Esophagus muscularis mucosa (tissue), 4 donors: ENCODE measurements around the gene HSPA12B. TPM values are rescaled to one million over a fixed set of nuclear protein-coding genes. Genes with fewer than 3 reads are reported as not detected.
A peak's percentile ranks its signal among the peaks of the same experiment; 100 is the strongest.

Experiments used
- DNase-seq: peaks from one replicate; pipeline ENCODE4 v3.0.0-alpha.2; 2017; ENCODE audit errors: extremely low spot score
- H3K27ac ChIP-seq, 4 donors: fragments of 200-600 bp; sonication (generic); replicated peaks in 1 of 4; 1 replicate in 3 of 4; 2 replicates in 1 of 4; pipeline ENCODE4 v1.5.1; 2016 to 2019; ENCODE audit warnings: mild to moderate bottlenecking in 1 of 4
- H3K27me3 ChIP-seq, 4 donors: fragments of 200-600 bp; sonication (generic); one replicate each; pipeline versions ENCODE4 v1.5.1 to v1.6.0; 2016 to 2019
- H3K36me3 ChIP-seq, 4 donors: fragments of 200-600 bp; sonication (generic); one replicate each; pipeline ENCODE4 v1.5.1; 2016 to 2019
- H3K4me1 ChIP-seq, 4 donors: fragments of 200-600 bp; sonication (generic); one replicate each; pipeline ENCODE4 v1.5.1; 2016 to 2019
- H3K4me3 ChIP-seq, 4 donors: fragments of 200-600 bp; sonication (generic); 1 replicate in 2 of 4; 2 replicates in 2 of 4; pipeline ENCODE4 v1.5.1; 2016 to 2019; ENCODE audit warnings: mild to moderate bottlenecking in 4 of 4, moderate library complexity in 1 of 4
- H3K9me3 ChIP-seq, 4 donors: fragments of 200-600 bp; sonication (generic); 1 replicate in 3 of 4; 2 replicates in 1 of 4; pipeline ENCODE4 v1.5.1; 2016 to 2019
- EP300 ChIP-seq: sonication (generic); formaldehyde crosslinking; IDR thresholded peaks from one replicate; pipeline ENCODE4 v1.6.1; 2017; ENCODE audit warnings: antibody characterized with exemption
- POLR2A ChIP-seq: fragments of 450-650 bp; IDR thresholded peaks from one replicate; pipeline ENCODE4 v1.6.1; 2017; ENCODE audit warnings: antibody characterized with exemption, moderate library complexity, mild to moderate bottlenecking, low read depth
- POLR2AphosphoS5 ChIP-seq, 2 donors: sonication (generic); formaldehyde crosslinking; IDR thresholded peaks; one replicate each; pipeline ENCODE4 v1.6.1; 2017; ENCODE audit warnings: antibody characterized with exemption in 2 of 2
- WGBS: methylation state at CpG from one replicate; pipeline ENCODE4 v1.1.5; 2018; 5-methylcytosine and 5-hydroxymethylcytosine counted together
- intact Hi-C: fragments of 100-400 bp; cut with DNase I; formaldehyde crosslinking; loops from one replicate; pipeline ENCODE4 v1.15.1; 2023
- total RNA-seq, 4 donors: library from RNA; depleted of rRNA; stranded (reverse); fragments of >200 nt; gene quantifications; one replicate each; pipeline versions ENCODE4 v1.1.0 to v1.2.1, GENCODE V29; 2016
- TF ChIP-seq, protein P1 (sequence below), 3 experiments: fragments of 200-600 bp in 2 of 3; fragments of 450-650 bp in 1 of 3; sonication (generic) in 2 of 3; IDR thresholded peaks; one replicate each; pipeline ENCODE4 v1.5.1; 2017 to 2019; ENCODE audit warnings: antibody characterized with exemption in 3 of 3, mild to moderate bottlenecking in 2 of 3, moderate library complexity in 1 of 3

HSPA12B gene
- total RNA-seq, 4 donors from 2014 or later = 8.9 to 22.2 (median 16.4) TPM

DNA sequence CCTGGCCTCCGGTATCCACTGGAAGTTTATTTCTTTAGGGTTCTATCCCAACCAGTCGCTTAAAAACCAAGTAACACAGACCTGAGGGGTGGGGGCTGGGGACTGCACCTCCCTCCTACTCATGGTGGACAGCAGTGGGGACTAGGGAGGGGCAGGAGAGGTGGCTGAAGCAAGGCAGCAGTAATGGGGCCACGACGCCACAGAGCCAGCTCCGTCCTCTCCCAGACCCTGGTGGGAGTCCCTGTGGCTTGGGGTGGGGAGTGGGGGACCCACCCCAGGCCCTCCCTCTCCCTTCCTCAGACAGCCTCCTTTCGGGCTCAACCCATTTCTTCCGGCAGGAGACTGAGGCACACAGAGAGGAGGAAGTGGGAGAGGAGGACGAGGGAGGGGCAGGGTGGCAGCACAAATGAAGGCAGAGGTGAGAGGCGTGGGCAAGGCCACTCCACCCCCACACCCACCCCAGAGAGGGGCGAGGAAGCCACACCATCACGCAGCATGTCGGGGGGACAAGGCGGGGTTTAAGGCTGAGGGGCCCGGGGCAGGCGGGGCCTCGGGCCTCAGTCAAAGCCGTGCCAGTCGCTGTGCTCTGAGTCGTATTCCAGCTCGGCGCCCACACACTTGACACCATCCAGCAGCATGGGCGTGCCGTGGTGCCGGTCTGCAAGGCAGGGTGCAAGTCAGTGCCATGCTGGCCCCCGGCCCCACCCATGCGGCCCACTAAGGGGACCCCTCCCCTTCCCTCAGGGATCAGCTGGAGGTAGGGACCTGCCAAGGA, 21.2 kb downstream of the HSPA12B start:
- Histone ChIP-seq H3K27ac (peak overlapping the region; percentile 27 to 57 (median 41)), H3K36me3 (peaks cover 0 to 83% (median 49%) of the 10 kb centered on the region in 4 donors), H3K9me3 (no peaks in the 10 kb centered on the region), H3K4me1 (peaks cover 31 to 63% (median 43%) of the 10 kb centered on the region in 4 donors), H3K27me3 (peaks cover 0 to 13% (median 0%) of the 10 kb centered on the region in 4 donors), H3K4me3 (no peak overlapping the region)
- TF ChIP-seq POLR2A (no peak), POLR2AphosphoS5 (IDR thresholded peaks at IDR 0.05) (no peak), EP300 (no peak)
- TF ChIP-seq, protein P1, sequence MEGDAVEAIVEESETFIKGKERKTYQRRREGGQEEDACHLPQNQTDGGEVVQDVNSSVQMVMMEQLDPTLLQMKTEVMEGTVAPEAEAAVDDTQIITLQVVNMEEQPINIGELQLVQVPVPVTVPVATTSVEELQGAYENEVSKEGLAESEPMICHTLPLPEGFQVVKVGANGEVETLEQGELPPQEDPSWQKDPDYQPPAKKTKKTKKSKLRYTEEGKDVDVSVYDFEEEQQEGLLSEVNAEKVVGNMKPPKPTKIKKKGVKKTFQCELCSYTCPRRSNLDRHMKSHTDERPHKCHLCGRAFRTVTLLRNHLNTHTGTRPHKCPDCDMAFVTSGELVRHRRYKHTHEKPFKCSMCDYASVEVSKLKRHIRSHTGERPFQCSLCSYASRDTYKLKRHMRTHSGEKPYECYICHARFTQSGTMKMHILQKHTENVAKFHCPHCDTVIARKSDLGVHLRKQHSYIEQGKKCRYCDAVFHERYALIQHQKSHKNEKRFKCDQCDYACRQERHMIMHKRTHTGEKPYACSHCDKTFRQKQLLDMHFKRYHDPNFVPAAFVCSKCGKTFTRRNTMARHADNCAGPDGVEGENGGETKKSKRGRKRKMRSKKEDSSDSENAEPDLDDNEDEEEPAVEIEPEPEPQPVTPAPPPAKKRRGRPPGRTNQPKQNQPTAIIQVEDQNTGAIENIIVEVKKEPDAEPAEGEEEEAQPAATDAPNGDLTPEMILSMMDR (IDR thresholded peaks at IDR 0.05) = no peak
- DNase-seq = no peak
- whole genome bisulfite sequencing = 76% methylated on average over 16 of the region's 26 CpGs
- intact Hi-C loops = no loop called here

DNA sequence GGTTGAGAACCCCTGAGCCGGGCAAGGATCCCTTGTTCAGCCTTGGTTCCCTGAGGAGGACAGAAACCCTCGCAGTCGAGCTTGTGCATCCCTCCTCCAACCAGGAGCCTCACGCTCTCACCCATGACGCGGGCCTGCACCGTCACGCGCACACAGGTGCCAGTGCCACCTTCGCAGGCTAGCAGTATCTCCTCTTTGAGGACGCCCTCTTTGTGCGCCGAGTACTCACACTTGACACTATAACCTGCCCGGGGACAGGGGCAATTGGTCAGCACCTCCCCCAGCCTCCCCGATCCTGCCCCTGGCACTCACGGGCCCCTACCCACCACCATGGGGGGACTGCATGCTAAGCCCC, 21.8 kb downstream of the HSPA12B start:
- TF ChIP-seq POLR2A (no peak), EP300 (no peak), POLR2AphosphoS5 (IDR thresholded peaks at IDR 0.05) (no peak)
- TF ChIP-seq, protein P1 (IDR thresholded peaks at IDR 0.05) = no peak

DNA sequence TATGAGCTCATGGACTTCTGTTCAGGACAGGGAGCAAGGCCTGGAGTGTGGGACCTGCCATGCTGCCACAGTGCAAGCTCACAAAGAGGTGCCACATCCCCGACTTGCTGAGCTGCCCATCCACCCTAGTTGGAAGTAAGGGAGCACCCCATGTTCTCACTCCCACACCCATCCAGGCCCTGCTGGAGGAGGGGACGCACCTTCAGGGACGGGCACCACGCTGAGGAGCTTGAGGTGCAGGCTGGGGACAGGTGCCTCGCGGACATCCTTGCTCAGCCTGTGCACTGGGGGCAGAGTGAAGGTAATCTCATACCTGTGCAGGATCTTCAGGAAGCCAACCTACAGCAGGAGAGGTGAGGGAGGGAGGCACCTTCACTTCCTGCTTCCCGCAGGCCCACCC, 22.8 kb downstream of the HSPA12B start:
- TF ChIP-seq EP300 (no peak), POLR2A (no peak), POLR2AphosphoS5 (IDR thresholded peaks at IDR 0.05) (no peak)
- TF ChIP-seq, protein P1 (IDR thresholded peaks at IDR 0.05) = no peak
- Histone ChIP-seq H3K4me3 (no peak overlapping the region), H3K9me3 (no peaks in the 10 kb centered on the region), H3K27me3 (peaks cover 0 to under 1% (median 0%) of the 10 kb centered on the region in 4 donors), H3K27ac (no peak overlapping the region), H3K4me1 (peaks cover 25 to 69% (median 47%) of the 10 kb centered on the region in 4 donors), H3K36me3 (peaks cover 0 to 78% (median 43%) of the 10 kb centered on the region in 4 donors)
- no peak for DNase-seq
- WGBS = 77% methylated on average over 5 of the region's 7 CpGs
- intact Hi-C loops = no loop called here

More for the DNA sequence above, 21.8 kb downstream of the HSPA12B start:
- peaks cover 0 to 10% (median 0%) of the 10 kb centered on the region in 4 donors for H3K27me3 ChIP-seq
- H3K4me3 ChIP-seq = no peak overlapping the region
- peak overlapping the region in 1 of 4 donors; percentile 40 for H3K27ac ChIP-seq
- peaks cover 0 to 88% (median 48%) of the 10 kb centered on the region in 4 donors for H3K36me3 ChIP-seq
- H3K9me3 ChIP-seq = no peaks in the 10 kb centered on the region
- intact Hi-C loops = no loop called here
- peaks cover 31 to 69% (median 46%) of the 10 kb centered on the region in 4 donors for H3K4me1 ChIP-seq
- WGBS = 76% methylated on average over 15 of the region's 16 CpGs
- no peak for DNase-seq

DNA sequence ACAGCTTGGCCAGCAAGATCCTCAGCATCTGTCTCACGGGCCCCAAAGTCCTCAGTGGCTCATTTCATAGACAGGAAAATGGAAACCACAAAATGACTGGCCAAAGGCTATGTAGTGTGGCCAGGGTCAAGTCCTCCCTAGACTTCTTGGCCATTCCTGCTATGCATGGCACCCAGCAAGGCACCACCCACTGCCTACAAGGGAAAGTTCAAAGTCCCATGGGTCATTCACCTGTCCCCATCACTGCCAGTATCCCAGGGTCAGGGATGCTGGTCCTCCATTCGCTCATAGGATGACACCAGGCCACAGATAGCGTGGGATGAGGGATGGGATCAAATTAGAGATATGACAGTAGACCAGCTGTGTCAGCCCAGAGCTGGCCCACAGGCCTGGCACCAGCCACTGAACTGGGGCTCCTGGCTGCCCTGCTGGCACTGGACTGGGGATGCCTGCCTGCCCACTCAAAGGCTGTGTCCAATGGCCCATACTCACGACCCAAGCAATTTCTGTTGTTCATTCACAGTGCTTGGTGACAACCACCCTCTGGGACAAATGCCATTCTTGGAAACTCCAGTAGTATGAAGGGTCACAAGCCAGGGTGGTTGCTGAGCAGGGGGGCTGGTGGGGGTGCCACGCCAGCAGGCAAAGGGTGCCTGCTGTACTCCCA, 23.5 kb downstream of the HSPA12B start:
- Histone ChIP-seq H3K4me1 (peaks cover 25 to 74% (median 53%) of the 10 kb centered on the region in 4 donors), H3K27me3 (no peaks in the 10 kb centered on the region), H3K9me3 (no peaks in the 10 kb centered on the region), H3K36me3 (peaks cover 0 to 71% (median 36%) of the 10 kb centered on the region in 4 donors), H3K27ac (no peak overlapping the region), H3K4me3 (no peak overlapping the region)
- intact Hi-C loops = no loop called here
- no peak for TF ChIP-seq POLR2A
- DNase-seq = no peak
- WGBS = 83% methylated on average over 2 of the region's 5 CpGs

DNA sequence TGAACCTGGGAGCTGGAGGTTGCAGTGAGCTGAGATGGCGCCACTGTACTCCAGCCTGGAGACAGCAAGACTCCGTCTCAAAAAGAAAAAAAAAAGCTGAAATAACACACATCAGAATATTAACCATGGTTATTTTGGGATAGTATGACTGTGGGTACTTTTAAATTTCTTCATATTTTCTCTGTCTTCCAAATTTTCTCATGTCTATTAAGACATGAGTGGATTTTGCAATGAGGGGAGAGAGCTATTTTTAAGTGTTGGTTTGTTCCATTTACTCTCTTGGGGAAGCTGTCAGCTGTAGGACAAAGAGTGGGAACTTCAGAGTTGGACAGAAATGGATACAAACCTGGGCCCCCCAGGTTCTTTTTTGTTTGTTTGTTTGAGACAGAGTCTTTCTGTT, 24.8 kb downstream of the HSPA12B start:
- 86% methylated on average over 2 of the region's 2 CpGs for WGBS
- intact Hi-C loops = no loop called here
- H3K4me3 ChIP-seq = no peak overlapping the region
- H3K36me3 ChIP-seq = peaks cover 0 to 62% (median 24%) of the 10 kb centered on the region in 4 donors
- no peak for DNase-seq
- H3K27ac ChIP-seq = peak overlapping the region; percentile 36 to 91 (median 53)
- no peaks in the 10 kb centered on the region for H3K27me3 ChIP-seq
- TF ChIP-seq, protein P1 (IDR thresholded peaks at IDR 0.05) = no peak
- TF ChIP-seq POLR2AphosphoS5 (IDR thresholded peaks at IDR 0.05) (no peak), POLR2A (no peak)
- no peaks in the 10 kb centered on the region for H3K9me3 ChIP-seq
- peaks cover 18 to 76% (median 57%) of the 10 kb centered on the region in 4 donors for H3K4me1 ChIP-seq
